HCT116 (cell line): ENCODE measurements around the gene ARMC3. TPM values are rescaled to one million over a fixed set of nuclear protein-coding genes. Genes with fewer than 3 reads are reported as not detected.

Experiments used
- ATAC-seq: fragments of 200-7000 bp; cut with Tn5 transposase; 2 replicates; pipeline ENCODE4 v1.9.1; 2020; ENCODE audit warnings: mild to moderate bottlenecking, moderate library complexity
- BruUV-seq: library from RNA; stranded (reverse); fragments of 400-500 nt; replicated peaks from 2 replicates; lab custom pipeline; 2021; lab: Mats Ljungman, UMichigan
- CTCF ChIA-PET: fragments of 300-600 bp; sonication (Branson Sonifier 250); formaldehyde crosslinking; loops from one replicate; lab custom pipeline; 2021; ENCODE audit warnings: antibody characterized with exemption; lab: Charles Lee
- POLR2A ChIA-PET: fragments of 300-600, 350-600 bp; sonication (Branson Sonifier 250); formaldehyde crosslinking; loops from one replicate; lab custom pipeline; 2021; ENCODE audit warnings: antibody characterized with exemption; lab: Charles Lee
- RAD21 ChIA-PET, 2 experiments: fragments of 300-600 bp; sonication (Branson Sonifier 250); formaldehyde crosslinking; loops; one replicate each; lab custom pipeline; 2023; ENCODE audit warnings: low total read pairs in 2 of 2; ENCODE audit not compliant: uncharacterized antibody in 2 of 2, unreplicated experiment in 2 of 2, low non-redundant PET in 1 of 2; lab: Charles Lee
- DNase-seq: peaks from one replicate; pipeline ENCODE4 v3.0.0-alpha.2; 2010; ENCODE audit warnings: low read depth, low spot score
- H2AFZ ChIP-seq: fragments of 200-600 bp; shearing (Covaris generic), sonication (generic); 2 replicates; pipeline ENCODE4 v1.6.1; 2017; ENCODE audit warnings: low read depth, mixed run types, mixed read lengths, antibody characterized with exemption, low read length; ENCODE audit not compliant: poor library complexity, severe bottlenecking
- H3K27ac ChIP-seq: 2 replicates; pipeline ENCODE4 v1.5.1; 2012; ENCODE audit warnings: low read depth, low read length
- H3K27me3 ChIP-seq: fragments of 200-600 bp; sonication (generic); 2 replicates; pipeline ENCODE4 v1.6.1; 2016; ENCODE audit warnings: mixed run types, low read length, mixed read lengths; ENCODE audit not compliant: insufficient read depth
- H3K36me3 ChIP-seq, 2 experiments: fragments of 200-500 bp in 1 of 2; fragments of 200-600 bp in 1 of 2; sonication (Bioruptor generic) in 1 of 2; sonication (generic) in 1 of 2; 2 replicates each; pipeline versions ENCODE4 v1.5.1 to v1.6.1; 2014 to 2016; ENCODE audit warnings: low read length in 2 of 2, inconsistent platforms in 1 of 2, mixed read lengths in 1 of 2, mixed run types in 1 of 2; ENCODE audit not compliant: insufficient read depth in 2 of 2, control insufficient read depth in 1 of 2
- H3K4me1 ChIP-seq, 2 experiments: fragments of 200-600 bp in 1 of 2; sonication (generic) in 1 of 2; 2 replicates each; pipeline versions ENCODE4 v1.5.1 to v1.6.1; 2012 to 2017; ENCODE audit warnings: low read length in 2 of 2, inconsistent platforms in 1 of 2, mild to moderate bottlenecking in 1 of 2, mixed read lengths in 1 of 2, mixed run types in 1 of 2, moderate library complexity in 1 of 2; ENCODE audit not compliant: insufficient read depth in 2 of 2, control insufficient read depth in 1 of 2
- H3K4me2 ChIP-seq: fragments of 200-600 bp; sonication (generic); 2 replicates; pipeline ENCODE4 v1.6.1; 2017; ENCODE audit warnings: mixed run types, low read length, mixed read lengths
- H3K4me3 ChIP-seq, 2 experiments: fragments of 200-600 bp in 1 of 2; sonication (generic) in 1 of 2; replicated peaks in 1 of 2; 2 replicates each; pipeline ENCODE4 v1.5.1; 2011 to 2016; ENCODE audit warnings: low read length in 2 of 2, control low read depth in 1 of 2, low read depth in 1 of 2, mild to moderate bottlenecking in 1 of 2, mixed read lengths in 1 of 2, mixed run types in 1 of 2
- H3K79me2 ChIP-seq: fragments of 200-600 bp; sonication (generic); 2 replicates; pipeline ENCODE4 v1.6.1; 2017; ENCODE audit warnings: mild to moderate bottlenecking, mixed run types, low read length, moderate library complexity, mixed read lengths; ENCODE audit not compliant: insufficient read depth
- H3K9ac ChIP-seq: fragments of 200-600 bp; sonication (generic); 2 replicates; pipeline ENCODE4 v1.6.1; 2016; ENCODE audit warnings: low read length, mixed read lengths
- H3K9me2 ChIP-seq: fragments of 200-600 bp; sonication (generic), shearing (Covaris generic); 2 replicates; pipeline ENCODE4 v1.6.1; 2017; ENCODE audit warnings: mixed run types, mild to moderate bottlenecking, moderate library complexity; ENCODE audit not compliant: insufficient read depth
- H3K9me3 ChIP-seq, 2 experiments: fragments of 200-500 bp in 1 of 2; fragments of 200-600 bp in 1 of 2; sonication (Bioruptor generic) in 1 of 2; sonication (generic) in 1 of 2; 2 replicates each; pipeline ENCODE4 v1.6.1; 2014 to 2017; ENCODE audit warnings: low read length in 2 of 2, mixed read lengths in 2 of 2, inconsistent platforms in 1 of 2, low read depth in 1 of 2, mild to moderate bottlenecking in 1 of 2, mixed run types in 1 of 2, moderate library complexity in 1 of 2; ENCODE audit not compliant: control insufficient read depth in 1 of 2, insufficient read depth in 1 of 2
- H4K20me1 ChIP-seq: fragments of 200-600 bp; sonication (generic), shearing (Covaris generic); 2 replicates; pipeline ENCODE4 v1.6.1; 2017; ENCODE audit warnings: mixed run types, mild to moderate bottlenecking, moderate library complexity; ENCODE audit not compliant: insufficient read depth
- CBX3 ChIP-seq: IDR thresholded peaks from 2 replicates; pipeline ENCODE4 v1.6.1; 2012; ENCODE audit warnings: low read depth
- EGR1 ChIP-seq: IDR thresholded peaks from 2 replicates; pipeline ENCODE4 v1.6.1; 2012; ENCODE audit warnings: low read depth
- EZH2 ChIP-seq: fragments of 200-600 bp; sonication (generic); IDR thresholded peaks from 2 replicates; pipeline ENCODE4 v1.6.1; 2017; ENCODE audit warnings: antibody characterized with exemption, mixed run types
- EZH2phosphoT487 ChIP-seq: fragments of 200-600 bp; IDR thresholded peaks from 2 replicates; pipeline ENCODE4 v1.6.1; 2018; ENCODE audit warnings: antibody characterized with exemption, borderline replicate concordance
- MAX ChIP-seq: IDR thresholded peaks from 2 replicates; pipeline ENCODE4 v1.6.1; 2012
- POLR2AphosphoS5 ChIP-seq: IDR thresholded peaks from 2 replicates; pipeline ENCODE4 v1.6.1; 2011; ENCODE audit warnings: mild to moderate bottlenecking, low read depth, low read length, moderate library complexity
- REST ChIP-seq: IDR thresholded peaks from 2 replicates; pipeline ENCODE4 v1.6.1; 2012; ENCODE audit warnings: low read depth
- SIN3A ChIP-seq: IDR thresholded peaks from 2 replicates; pipeline ENCODE4 v1.6.1; 2012; ENCODE audit warnings: low read depth
- SRF ChIP-seq: IDR thresholded peaks from 2 replicates; pipeline ENCODE4 v1.6.1; 2012; ENCODE audit warnings: low read depth
- YY1 ChIP-seq: IDR thresholded peaks from 2 replicates; pipeline ENCODE4 v1.6.1; 2011; ENCODE audit warnings: low read length, low read depth, moderate library complexity, mild to moderate bottlenecking; ENCODE audit not compliant: insufficient replicate concordance; ENCODE audit errors: extremely low read depth
- ZFX ChIP-seq: fragments of 450-650 bp; IDR thresholded peaks from 2 replicates; pipeline ENCODE4 v1.6.1; 2017
- intact Hi-C: fragments of 100-400 bp; cut with micrococcal nuclease; formaldehyde crosslinking; loops from 2 replicates; pipeline ENCODE4 v1.10.0; 2022
- total RNA-seq: library from RNA; stranded (reverse); gene quantifications from one replicate; pipeline ENCODE4 v1.2.1, GENCODE V29; 2021; ENCODE audit not compliant: unreplicated experiment

ARMC3 gene
- total RNA-seq, 1 experiment from 2014 or later, result 2.6 TPM

GRCh38 chr10:22911067-22911466 is 16.8 kb upstream of the ARMC3 start:
- intact Hi-C loops, result no loop called here
- TF ChIP-seq EGR1, result no peak
- TF ChIP-seq SIN3A, result no peak
- TF ChIP-seq MAX, result no peak
- no peak for TF ChIP-seq POLR2AphosphoS5
- no peak for TF ChIP-seq SRF
- TF ChIP-seq YY1, result no peak
- TF ChIP-seq REST, result no peak
- no peak for TF ChIP-seq ZFX
- no peak for TF ChIP-seq CBX3
- TF ChIP-seq EZH2, result no peak
- TF ChIP-seq EZH2phosphoT487, result no peak
- ChIA-PET CTCF (no interaction called here), RAD21 (no interaction called here), POLR2A (no interaction called here)
- H3K27me3 ChIP-seq, result no peaks in the 10 kb centered on the region
- H3K9ac ChIP-seq, result no peak overlapping the region
- H3K79me2 ChIP-seq, result no peaks in the 10 kb centered on the region
- H3K9me3 ChIP-seq, result peaks cover 0 to 7% of the 10 kb centered on the region in 2 experiments; a peak in 2 of 4 replicates
- no peak overlapping the region for H3K4me3 ChIP-seq
- no TSS peak for BruUV-seq
- H4K20me1 ChIP-seq, result no peaks in the 10 kb centered on the region
- no peaks in the 10 kb centered on the region for H3K36me3 ChIP-seq
- ATAC-seq (no peak), DNase-seq (no peak)
- no peak overlapping the region for H2AFZ ChIP-seq
- H3K9me2 ChIP-seq, result no peaks in the 10 kb centered on the region
- H3K4me2 ChIP-seq, result no peak overlapping the region
- no peak overlapping the region for H3K27ac ChIP-seq
- H3K4me1 ChIP-seq, result no peaks in the 10 kb centered on the region
